GM12878 (cell line): ENCODE data around the gene SYT12. TPM values are rescaled to one million over a fixed set of nuclear protein-coding genes. Genes with fewer than 3 reads are reported as not detected.

Experiments used
- ATAC-seq: fragments of 200-7000 bp; cut with Tn5 transposase; 3 replicates; pipeline ENCODE4 v1.9.1; 2020; ENCODE audit warnings: mild to moderate bottlenecking, moderate library complexity
- Bru-seq: library from RNA; stranded (reverse); fragments of 400-500 nt; gene quantifications from one replicate; lab custom pipeline; 2021; lab: Mats Ljungman, UMichigan
- BruChase-seq, 2 experiments: library from RNA; stranded (reverse); fragments of 400-500 nt; gene quantifications; one replicate each; lab custom pipeline; 2021; lab: Mats Ljungman, UMichigan
- BruUV-seq: library from RNA; stranded (reverse); fragments of 400-500 nt; replicated peaks from 2 replicates; lab custom pipeline; 2021; lab: Mats Ljungman, UMichigan
- CTCF ChIA-PET: fragments of 300-600 bp; sonication (Branson Sonifier 250); formaldehyde crosslinking; extraction: SDS; loops from one replicate; lab custom pipeline; 2021; ENCODE audit warnings: inconsistent platforms; lab: Yijun Ruan, JAX
- POLR2A ChIA-PET: fragments of 350-600 bp; formaldehyde crosslinking; extraction: SDS; loops from one replicate; lab custom pipeline; 2021; ENCODE audit warnings: inconsistent platforms; lab: Charles Lee
- RAD21 ChIA-PET: fragments of 300-600 bp; sonication (Branson Sonifier 250); formaldehyde crosslinking; loops from one replicate; lab custom pipeline; 2023; ENCODE audit warnings: antibody characterized with exemption; ENCODE audit not compliant: unreplicated experiment; lab: Charles Lee
- SMC1A ChIA-PET: fragments of 300-600 bp; sonication (Branson Sonifier 250); formaldehyde crosslinking; loops from one replicate; lab custom pipeline; 2023; ENCODE audit not compliant: unreplicated experiment, uncharacterized antibody; lab: Charles Lee
- DNase-seq: peaks from one replicate; pipeline ENCODE4 v3.0.0-alpha.2; 2011; ENCODE audit warnings: low read depth, low spot score
- FAIRE-seq: peaks from 3 replicates; lab custom pipeline; 2011; peaks lifted over from hg19 to GRCh38; lab: Jason Lieb, UNC
- H2AFZ ChIP-seq: 2 replicates; pipeline ENCODE4 v1.6.0; 2011; ENCODE audit warnings: low read depth, low read length, control low read depth; ENCODE audit not compliant: control insufficient read depth
- H3K27ac ChIP-seq: 2 replicates; pipeline ENCODE4 v1.5.1; 2011; ENCODE audit warnings: control low read depth; ENCODE audit not compliant: control insufficient read depth, insufficient read depth
- H3K27me3 ChIP-seq, 2 experiments: replicated peaks in 1 of 2; 2 replicates each; pipeline versions ENCODE4 v1.6.0 to v1.6.1; 2011; ENCODE audit warnings: low read length in 1 of 2; ENCODE audit not compliant: control insufficient read depth in 2 of 2, insufficient read depth in 2 of 2
- H3K36me3 ChIP-seq, 2 experiments: 2 replicates each; pipeline ENCODE4 v1.5.1; 2011; ENCODE audit warnings: low read length in 1 of 2; ENCODE audit not compliant: control insufficient read depth in 2 of 2, insufficient read depth in 2 of 2
- H3K4me1 ChIP-seq: 2 replicates; pipeline ENCODE4 v1.6.1; 2011; ENCODE audit warnings: mild to moderate bottlenecking, low read length, moderate library complexity, mixed read lengths; ENCODE audit not compliant: control insufficient read depth, insufficient read depth
- H3K4me2 ChIP-seq: 2 replicates; pipeline ENCODE4 v1.6.0; 2011; ENCODE audit warnings: control low read depth; ENCODE audit not compliant: control insufficient read depth, insufficient read depth
- H3K4me3 ChIP-seq: fragments of 200-600 bp; sonication (generic); 2 replicates; pipeline ENCODE4 v1.5.1; 2016
- H3K79me2 ChIP-seq: 2 replicates; pipeline ENCODE4 v1.6.0; 2011; ENCODE audit warnings: low read length; ENCODE audit not compliant: control insufficient read depth, insufficient read depth
- H3K9ac ChIP-seq: 2 replicates; pipeline ENCODE4 v1.8.0; 2011; ENCODE audit warnings: low read length, control low read depth, mixed read lengths; ENCODE audit not compliant: control insufficient read depth, insufficient read depth
- H3K9me3 ChIP-seq: replicated peaks from 3 replicates; pipeline ENCODE4 v1.5.1; 2011; ENCODE audit warnings: mild to moderate bottlenecking, low read length; ENCODE audit not compliant: control insufficient read depth, insufficient read depth
- H4K20me1 ChIP-seq: 2 replicates; pipeline ENCODE4 v1.6.0; 2011; ENCODE audit not compliant: control insufficient read depth, insufficient read depth
- CBX3 ChIP-seq: fragments of 200-600 bp; sonication (generic); IDR thresholded peaks from 2 replicates; pipeline ENCODE4 v1.6.1; 2016; ENCODE audit warnings: low read depth, borderline replicate concordance
- HDAC6 ChIP-seq: fragments of 200-600 bp; sonication (generic); IDR thresholded peaks from one replicate; pipeline ENCODE4 v1.8.0; 2017; ENCODE audit warnings: antibody characterized with exemption; ENCODE audit not compliant: unreplicated experiment
- SUZ12 ChIP-seq: fragments of 200-600 bp; sonication (generic); IDR thresholded peaks from one replicate; pipeline ENCODE4 v1.6.1; 2018; ENCODE audit warnings: antibody characterized with exemption, mild to moderate bottlenecking; ENCODE audit not compliant: unreplicated experiment
- ZNF217 ChIP-seq: fragments of 450-650 bp; IDR thresholded peaks from 2 replicates; pipeline ENCODE4 v1.6.1; 2017; ENCODE audit warnings: antibody characterized with exemption, mild to moderate bottlenecking
- WGBS: methylation state at CpG from one replicate; pipeline ENCODE4 v1.1.6; 2016; ENCODE audit warnings: low lambda C conversion rate; ENCODE audit not compliant: insufficient replicate concordance, insufficient coverage; ENCODE audit errors: missing lambda C conversion rate; 5-methylcytosine and 5-hydroxymethylcytosine counted together
- in situ Hi-C: fragments of 300-500 bp; cut with MboI; formaldehyde crosslinking; loops from 9 replicates; pipeline ENCODE4 v1.14.3; 2018; ENCODE audit warnings: mixed read lengths
- intact Hi-C: fragments of 100-400 bp; cut with micrococcal nuclease; formaldehyde crosslinking; loops from one replicate; pipeline ENCODE4 v1.14.2; 2022; ENCODE audit not compliant: unreplicated experiment
- long read RNA-seq, 2 experiments: library from polyadenylated mRNA; unstranded; transcript quantifications; one replicate each; pipeline ENCODE4 v2.0.0, GENCODE V29; 2019 to 2020
- polyA minus RNA-seq, 3 experiments: library from RNA; depleted of rRNA, polyadenylated mRNA; stranded (reverse); fragments of >200 nt; gene quantifications; 2 replicates each; pipeline ENCODE4 v1.2.3, GENCODE V29; 2011
- polyA plus RNA-seq, 11 experiments: library from polyadenylated mRNA; depleted of rRNA in 4 of 11; unstranded in 6 of 11; stranded (reverse) in 5 of 11; fragments of >200 nt; fragmentation: Nextera tagmentation in 4 of 11; fragmentation: Illumina TruSeq in 1 of 11; extraction: Ambion mirVana in 4 of 11; extraction: Trizol in 1 of 11; gene quantifications; 1 replicate in 1 of 11; 2 replicates in 10 of 11; pipeline versions ENCODE4 v1.2.1 to v1.2.3, GENCODE V29; 2011 to 2016; ENCODE audit warnings: inconsistent platforms in 2 of 11, missing spikeins in 2 of 11, low read depth in 1 of 11
- total RNA-seq, 4 experiments: library from RNA; depleted of rRNA in 3 of 4; stranded (reverse); fragments of >200 nt in 3 of 4; fragmentation: Illumina TruSeq in 1 of 4; extraction: Trizol in 1 of 4; gene quantifications; 2 replicates each; pipeline versions ENCODE4 v1.2.1 to v1.2.3, GENCODE V29; 2013 to 2021

SYT12 gene
- 0.10 and 0.48 TPM in 2 replicates for total RNA-seq (2013; cell fraction: nucleolus; rRNA removed)
- 2.0 and 2.3 TPM in 2 replicates for total RNA-seq (2014; rRNA removed)
- total RNA-seq (2014; rRNA removed; fragmentation: Illumina TruSeq; extraction: Trizol) = 0.78 and 1.1 TPM in 2 replicates
- total RNA-seq (2021) = 1.4 and 1.6 TPM in 2 replicates
- 0.14 TPM for polyA plus RNA-seq (2011; ENCODE audit: low read depth)
- not detected in 2 replicates for polyA plus RNA-seq (2011; rRNA removed)
- 0.01 and 0.02 TPM in 2 replicates for polyA plus RNA-seq (2011; cell fraction: cytosol; rRNA removed)
- polyA plus RNA-seq (2011; cell fraction: nucleus; rRNA removed) = 0.09 TPM in 1 of 2 replicates, not detected in the other
- polyA plus RNA-seq (2012) = 0.54 and 0.87 TPM in 2 replicates
- polyA plus RNA-seq (2014; fragmentation: Illumina TruSeq; extraction: Trizol) = 0.06 and 0.65 TPM in 2 replicates
- under 1 TPM; 0.02 to 0.11 TPM for polyA plus RNA-seq (2014; fragmentation: Nextera tagmentation; extraction: Ambion mirVana)
- 1.3 and 1.4 TPM in 2 replicates for polyA plus RNA-seq (2014; rRNA removed)
- polyA plus RNA-seq (2016; fragmentation: Nextera tagmentation; extraction: Ambion mirVana) = under 1 TPM; 0.59 to 0.84 TPM
- polyA minus RNA-seq (2011; rRNA and poly(A)+ RNA removed) = 0.05 and 0.07 TPM in 2 replicates
- 0.21 TPM in 1 of 2 replicates, not detected in the other for polyA minus RNA-seq (2011; cell fraction: cytosol; rRNA and poly(A)+ RNA removed)
- 0.12 and 0.29 TPM in 2 replicates for polyA minus RNA-seq (2011; cell fraction: nucleus; rRNA and poly(A)+ RNA removed)
- percentile 9 among the genes with signal in this experiment for Bru-seq, nascent RNA
- percentile 5 among the genes with signal in this experiment for BruChase-seq, experiment 1, labeled RNA remaining after a 6-hour chase
- percentile 17 among the genes with signal in this experiment for BruChase-seq, experiment 2, labeled RNA remaining after a 2-hour chase
- long read RNA-seq, experiment 1 = 0 reads
- long read RNA-seq, experiment 2 = 0 reads

DNA sequence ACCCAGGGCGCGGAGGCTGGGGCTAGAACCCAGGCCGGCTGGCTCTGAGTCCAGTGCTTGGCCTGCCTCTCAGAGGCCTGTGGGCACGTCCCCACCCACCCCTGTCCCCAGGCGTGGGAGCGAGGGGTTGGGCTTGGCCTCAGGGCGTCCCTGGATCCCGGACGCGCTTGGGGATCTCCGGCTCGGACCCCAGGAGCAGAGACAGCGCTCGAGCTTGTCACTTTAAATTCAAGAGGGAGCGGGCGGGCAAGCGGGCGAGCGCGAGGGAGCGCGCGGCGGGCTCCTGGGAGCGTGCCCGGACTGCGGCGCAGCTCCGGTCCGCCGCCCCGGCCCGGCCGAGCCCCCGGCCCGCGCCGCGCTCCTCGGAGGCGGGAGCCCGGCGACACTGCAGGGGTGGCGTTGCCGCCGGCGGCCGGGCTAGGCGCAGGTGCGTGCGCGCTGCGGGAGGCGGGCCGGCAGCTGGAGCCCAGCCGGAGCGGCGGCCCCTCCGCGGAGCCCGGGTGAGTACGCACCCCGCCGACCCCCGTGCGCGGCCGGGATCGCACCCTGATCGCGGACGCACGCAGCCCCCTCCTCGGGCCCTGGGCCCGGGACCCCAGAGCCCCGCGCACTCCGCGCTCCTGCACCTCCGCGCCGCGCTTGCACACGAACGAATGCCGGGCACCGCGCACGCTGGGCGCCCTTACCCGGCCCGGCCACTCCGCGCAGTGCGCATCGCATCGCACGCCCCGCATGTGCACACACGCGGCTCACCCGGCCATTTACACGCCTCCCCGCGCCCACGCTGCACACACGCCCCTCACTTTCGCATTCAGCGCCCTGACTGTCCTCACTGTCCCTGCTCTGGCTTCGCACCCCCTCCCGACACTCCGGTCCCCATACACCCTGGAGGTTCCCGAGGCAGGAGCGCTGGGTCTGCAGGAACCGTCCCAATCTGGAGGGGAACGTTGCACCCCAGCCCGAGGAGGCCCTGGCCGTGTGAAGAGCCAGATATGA, at the start of gene SYT12:
Gene SYT12 (plus strand): TSS at position 174 of the 996 bp plus-strand sequence. CDS start 7,011 bp downstream, outside the sequence.
- no TSS peak for BruUV-seq
- 32% methylated on average over 47 of the region's 118 CpGs for WGBS
- peaks cover 32% of the 10 kb centered on the region for H3K4me1 ChIP-seq
- ATAC-seq = no peak
- peak within 1 kb of the TSS; percentile 17; the same call in 1 of the 2 replicates for H3K4me2 ChIP-seq
- H3K27me3 ChIP-seq = peaks cover 0 to 8% of the 10 kb centered on the region in 2 experiments; a peak in 3 of 4 replicates
- H4K20me1 ChIP-seq = no peaks in the 10 kb centered on the region
- TF ChIP-seq ZNF217 (no peak), SUZ12 (peak; percentile 38), HDAC6 (peak; percentile 53), CBX3 (no peak)
- TF ChIP-seq, all 136 proteins: peak for 2
- no peak within 1 kb of the TSS for H3K4me3 ChIP-seq
- no peak for FAIRE-seq
- no peaks in the 10 kb centered on the region; the same call in 2 of the 3 replicates for H3K9me3 ChIP-seq
- H3K9ac ChIP-seq = no peak within 1 kb of the TSS
- in situ Hi-C loops = no loop called here
- H3K27ac ChIP-seq = no peak within 1 kb of the TSS
- H2AFZ ChIP-seq = no peak within 1 kb of the TSS
- POLR2A ChIA-PET = no interaction called here
- CTCF ChIA-PET = interaction anchor here (0.6 kb wide), 1 partner anchor 17 kb away, joined by 3 read pairs; no protein-coding TSS in a partner anchor
- intact Hi-C loops = no loop called here
- H3K36me3 ChIP-seq = no peaks in the 10 kb centered on the region
- SMC1A ChIA-PET = no interaction called here
- RAD21 ChIA-PET = interaction anchor here (0.5 kb wide), 1 partner anchor 32 kb away, joined by 4 read pairs; no protein-coding TSS in a partner anchor
- no peak for DNase-seq
- H3K79me2 ChIP-seq = no peaks in the 10 kb centered on the region
